ENCODE results near the gene ZNF28.
"Not testable (repeated sequence)": the region's sequence is repeated elsewhere in the genome, so short reads cannot be mapped to it uniquely, and the experiment has no call there.

Gene ZNF28

GRCh38 chr19:52778811-52779210 is 42.6 kb downstream of the ZNF28 start:
- no peak for DNase-seq (ENCODE audit: low read depth)

GRCh38 chr19:52756447-52756846 is 65.0 kb downstream of the ZNF28 start:
- not testable (repeated sequence) for DNase-seq (ENCODE audit: low read depth)

- DNase-seq (ENCODE audit: low read depth): no peak
Observed at GRCh38 chr19:52749780-52750179, 71.7 kb downstream of the ZNF28 start.

GRCh38 chr19:52748336-52748950 is 73.0 kb downstream of the ZNF28 start:
- DNase-seq (ENCODE audit: low read depth): no peak
